GM19193 (cell line): ENCODE results near the gene SORCS3.

Source experiments
- POLR2A ChIP-seq: IDR thresholded peaks from 4 replicates; pipeline ENCODE4 v1.6.1; 2011; ENCODE audit not compliant: insufficient read depth, insufficient read length; ENCODE audit errors: extremely low read depth

Gene SORCS3

GRCh38 chr10:105062951-105063350, 421.9 kb downstream of the SORCS3 start:
- no peak for TF ChIP-seq POLR2A

- TF ChIP-seq POLR2A: no peak
These were observed 422.7 kb downstream of the SORCS3 start for GRCh38 chr10:105063796-105064195.

- no peak for TF ChIP-seq POLR2A
These were observed 427.4 kb downstream of the SORCS3 start for GRCh38 chr10:105068497-105068896.

- no peak for TF ChIP-seq POLR2A
These were observed 429.2 kb downstream of the SORCS3 start for GRCh38 chr10:105070249-105070648.

GRCh38 chr10:105070952-105071351, 429.9 kb downstream of the SORCS3 start:
- TF ChIP-seq POLR2A: no peak

GRCh38 chr10:105071980-105072379, 430.9 kb downstream of the SORCS3 start:
- TF ChIP-seq POLR2A: no peak

GRCh38 chr10:105073999-105074398, 432.9 kb downstream of the SORCS3 start:
- TF ChIP-seq POLR2A: no peak

GRCh38 chr10:105075031-105075430, 433.9 kb downstream of the SORCS3 start:
- no peak for TF ChIP-seq POLR2A

GRCh38 chr10:105085980-105086379, 444.9 kb downstream of the SORCS3 start:
- no peak for TF ChIP-seq POLR2A

- TF ChIP-seq POLR2A: no peak
These were observed 453.0 kb downstream of the SORCS3 start for GRCh38 chr10:105094048-105094447.

GRCh38 chr10:105096316-105096715, 455.2 kb downstream of the SORCS3 start:
- TF ChIP-seq POLR2A: no peak

GRCh38 chr10:105102977-105103376, 461.9 kb downstream of the SORCS3 start:
- TF ChIP-seq POLR2A: no peak

- no peak for TF ChIP-seq POLR2A
These were observed 463.2 kb downstream of the SORCS3 start for GRCh38 chr10:105104297-105104696.

- no peak for TF ChIP-seq POLR2A
These were observed 468.1 kb downstream of the SORCS3 start for GRCh38 chr10:105109164-105109563.

- TF ChIP-seq POLR2A: no peak
These were observed 471.8 kb downstream of the SORCS3 start for GRCh38 chr10:105112862-105113261.

- TF ChIP-seq POLR2A: no peak
These were observed 472.6 kb downstream of the SORCS3 start for GRCh38 chr10:105113666-105114065.

GRCh38 chr10:105121743-105122142, 480.7 kb downstream of the SORCS3 start:
- no peak for TF ChIP-seq POLR2A

- no peak for TF ChIP-seq POLR2A
These were observed 487.0 kb downstream of the SORCS3 start for GRCh38 chr10:105128111-105128510.

- TF ChIP-seq POLR2A: no peak
These were observed 497.3 kb downstream of the SORCS3 start for GRCh38 chr10:105138358-105138757.
